H9 (cell line): Measurements from ENCODE around the gene MTCL1. TPM values are rescaled to one million over a fixed set of nuclear protein-coding genes. Genes with fewer than 3 reads are reported as not detected.

ENCODE experiments used
- DNase-seq: peaks from one replicate; pipeline ENCODE4 v3.0.0-alpha.2; 2017
- H2AFZ ChIP-seq: one replicate; pipeline ENCODE4 v1.6.1; 2013; ENCODE audit warnings: mild to moderate bottlenecking, low read length, control low read depth, moderate library complexity
- H2AK5ac ChIP-seq: 2 replicates; pipeline ENCODE4 v1.6.1; 2013; ENCODE audit warnings: low read length, control low read depth, mixed read lengths; ENCODE audit not compliant: insufficient read length
- H2BK120ac ChIP-seq: one replicate; pipeline ENCODE4 v1.6.1; 2013; ENCODE audit warnings: low read depth, mild to moderate bottlenecking, low read length, control low read depth, inconsistent platforms; ENCODE audit not compliant: poor library complexity, severe bottlenecking
- H2BK12ac ChIP-seq: 2 replicates; pipeline ENCODE4 v1.6.1; 2013; ENCODE audit warnings: low read length, control low read depth, mixed read lengths, low read depth; ENCODE audit not compliant: insufficient read length
- H2BK15ac ChIP-seq: 2 replicates; pipeline ENCODE4 v1.6.1; 2013; ENCODE audit warnings: low read depth, low read length, control low read depth
- H2BK20ac ChIP-seq: one replicate; pipeline ENCODE4 v1.6.1; 2013; ENCODE audit warnings: low read depth, mild to moderate bottlenecking, low read length, control low read depth, inconsistent platforms; ENCODE audit not compliant: poor library complexity, severe bottlenecking
- H2BK5ac ChIP-seq: 2 replicates; pipeline ENCODE4 v1.6.1; 2013; ENCODE audit warnings: low read length, control low read depth, mixed read lengths; ENCODE audit not compliant: insufficient read length
- H3K14ac ChIP-seq: 2 replicates; pipeline ENCODE4 v1.6.1; 2013; ENCODE audit warnings: low read length, control low read depth; ENCODE audit not compliant: insufficient read depth
- H3K18ac ChIP-seq: 2 replicates; pipeline ENCODE4 v1.6.1; 2013; ENCODE audit warnings: low read depth, mild to moderate bottlenecking, mixed read lengths, low read length, control low read depth; ENCODE audit not compliant: insufficient read length
- H3K23ac ChIP-seq: 2 replicates; pipeline ENCODE4 v1.6.1; 2013; ENCODE audit warnings: low read length, control low read depth, mixed read lengths, low read depth; ENCODE audit not compliant: insufficient read length
- H3K23me2 ChIP-seq: 2 replicates; pipeline ENCODE4 v1.6.1; 2013; ENCODE audit warnings: low read depth, mild to moderate bottlenecking, mixed read lengths, low read length, control low read depth; ENCODE audit not compliant: insufficient read length, poor library complexity, severe bottlenecking
- H3K27ac ChIP-seq: 2 replicates; pipeline ENCODE4 v1.5.1; 2013; ENCODE audit warnings: low read length, control low read depth, mixed read lengths, low read depth; ENCODE audit not compliant: insufficient read length
- H3K27me3 ChIP-seq: 2 replicates; pipeline ENCODE4 v1.6.1; 2013; ENCODE audit warnings: low read length, control low read depth, inconsistent platforms; ENCODE audit not compliant: insufficient read depth
- H3K4ac ChIP-seq: 2 replicates; pipeline ENCODE4 v1.6.1; 2013; ENCODE audit warnings: low read depth, mild to moderate bottlenecking, control low read depth, inconsistent platforms, low read length, moderate library complexity
- H3K4me1 ChIP-seq: 2 replicates; pipeline ENCODE4 v1.6.1; 2013; ENCODE audit warnings: low read length, control low read depth, inconsistent platforms; ENCODE audit not compliant: insufficient read depth
- H3K4me2 ChIP-seq: 2 replicates; pipeline ENCODE4 v1.6.1; 2013; ENCODE audit warnings: low read length, control low read depth, mixed read lengths; ENCODE audit not compliant: insufficient read length, insufficient read depth
- H3K56ac ChIP-seq: 2 replicates; pipeline ENCODE4 v1.6.1; 2013; ENCODE audit warnings: low read depth, mild to moderate bottlenecking, mixed read lengths, low read length, control low read depth; ENCODE audit not compliant: insufficient read length
- H3K79me1 ChIP-seq: 2 replicates; pipeline ENCODE4 v1.6.1; 2013; ENCODE audit warnings: low read depth, mild to moderate bottlenecking, moderate library complexity, low read length, control low read depth, inconsistent platforms; ENCODE audit not compliant: insufficient read depth, poor library complexity, severe bottlenecking
- H3K79me2 ChIP-seq: 2 replicates; pipeline ENCODE4 v1.6.1; 2013; ENCODE audit warnings: low read length, control low read depth, inconsistent platforms; ENCODE audit not compliant: insufficient read depth
- H3K9ac ChIP-seq: 2 replicates; pipeline ENCODE4 v1.6.1; 2013; ENCODE audit warnings: low read length, control low read depth, mixed read lengths; ENCODE audit not compliant: insufficient read length; ENCODE audit errors: extremely low read depth
- H3K9me3 ChIP-seq: one replicate; pipeline ENCODE4 v1.6.1; 2013; ENCODE audit warnings: low read depth, low read length, inconsistent platforms; ENCODE audit not compliant: control insufficient read depth
- H3T11ph ChIP-seq: one replicate; pipeline ENCODE4 v1.6.1; 2013; ENCODE audit warnings: mild to moderate bottlenecking, low read length, control low read depth, inconsistent platforms
- H4K20me1 ChIP-seq: one replicate; pipeline ENCODE4 v1.6.1; 2013; ENCODE audit not compliant: control insufficient read depth, insufficient read length, insufficient read depth
- H4K5ac ChIP-seq: 2 replicates; pipeline ENCODE4 v1.6.1; 2013; ENCODE audit warnings: low read depth, mild to moderate bottlenecking, mixed read lengths, low read length, control low read depth; ENCODE audit not compliant: insufficient read length
- H4K8ac ChIP-seq: replicated peaks from 2 replicates; pipeline ENCODE4 v1.6.1; 2013; ENCODE audit warnings: low read length, control low read depth, mixed read lengths, low read depth; ENCODE audit not compliant: insufficient read length
- H4K91ac ChIP-seq: 2 replicates; pipeline ENCODE4 v1.6.1; 2013; ENCODE audit warnings: low read depth, mild to moderate bottlenecking, moderate library complexity, mixed read lengths, low read length, control low read depth; ENCODE audit not compliant: insufficient read length
- H3K27ac Mint-ChIP-seq, 3 experiments: 2 replicates in 2 of 3; 3 replicates in 1 of 3; pipeline ENCODE4 v1.8.0; 2020 to 2021; ENCODE audit warnings: mixed read lengths in 3 of 3, mild to moderate bottlenecking in 1 of 3, moderate library complexity in 1 of 3
- H3K27me3 Mint-ChIP-seq: 2 replicates; pipeline ENCODE4 v1.8.0; 2021; ENCODE audit warnings: low read depth, mild to moderate bottlenecking, moderate library complexity, mixed read lengths
- H3K36me3 Mint-ChIP-seq, 3 experiments: 2 replicates in 2 of 3; 3 replicates in 1 of 3; pipeline ENCODE4 v1.8.0; 2020 to 2021; ENCODE audit warnings: low read depth in 3 of 3, mixed read lengths in 3 of 3; ENCODE audit not compliant: insufficient read depth in 1 of 3
- H3K4me1 Mint-ChIP-seq, 2 experiments: 2 replicates each; pipeline ENCODE4 v1.8.0; 2020; ENCODE audit warnings: mixed read lengths in 2 of 2
- H3K4me3 Mint-ChIP-seq, 2 experiments: 2 replicates in 1 of 2; 3 replicates in 1 of 2; pipeline ENCODE4 v1.8.0; 2020 to 2021; ENCODE audit warnings: mild to moderate bottlenecking in 2 of 2, mixed read lengths in 2 of 2, moderate library complexity in 1 of 2
- H3K9me3 Mint-ChIP-seq, 2 experiments: 2 replicates in 1 of 2; 3 replicates in 1 of 2; pipeline ENCODE4 v1.8.0; 2020; ENCODE audit warnings: mild to moderate bottlenecking in 2 of 2, mixed read lengths in 2 of 2, moderate library complexity in 1 of 2
- CTCF ChIP-seq: fragments of 200-600 bp; sonication (generic); conservative IDR thresholded peaks from 3 replicates; pipeline ENCODE4 v1.8.0; 2021; ENCODE audit warnings: antibody characterized with exemption, mild to moderate bottlenecking
- WGBS: extraction: QIAGEN DNeasy Blood & Tissue Kit; methylation state at CpG from one replicate; pipeline ENCODE4 v1.1.7; 2013; ENCODE audit warnings: missing lambda C conversion rate, low lambda C conversion rate, mixed read lengths; ENCODE audit not compliant: insufficient read length; ENCODE audit errors: extremely low coverage; 5-methylcytosine and 5-hydroxymethylcytosine counted together
- total RNA-seq: library from RNA; stranded (reverse); gene quantifications from 2 replicates; pipeline ENCODE4 v1.2.1, GENCODE V29; 2021

The MTCL1 gene
- total RNA-seq, 1 experiment from 2014 or later = 50.7 TPM

DNA sequence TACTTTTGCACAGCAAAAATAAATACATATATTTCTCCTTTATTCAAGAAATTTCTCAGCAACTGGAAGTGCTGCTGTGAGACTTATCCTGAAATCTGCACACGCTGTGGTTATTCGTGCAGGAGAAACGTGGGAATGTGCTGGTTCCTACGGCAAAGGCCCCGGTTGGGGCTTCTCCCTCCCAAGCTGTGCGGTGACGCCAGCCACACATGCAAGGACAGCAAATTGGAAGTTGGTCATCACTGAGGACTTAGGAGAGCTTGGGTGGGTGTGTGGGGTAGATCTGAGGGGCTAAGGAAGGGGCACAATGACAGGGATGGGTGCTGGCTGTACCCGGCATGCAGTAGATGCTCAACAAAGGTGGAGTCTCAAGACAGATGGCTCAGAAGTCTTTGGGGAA, 16.5 kb upstream of the MTCL1 start:
- no peak for DNase-seq
- Mint-ChIP-seq H3K4me3 (no peak overlapping the region), H3K36me3 (no peaks in the 10 kb centered on the region), H3K9me3 (no peaks in the 10 kb centered on the region), H3K27ac (no peak overlapping the region), H3K27me3 (no peaks in the 10 kb centered on the region), H3K4me1 (peaks cover 41 to 44% of the 10 kb centered on the region in 2 experiments)
- H2AK5ac ChIP-seq = no peak overlapping the region
- no peaks in the 10 kb centered on the region for H3K79me2 ChIP-seq
- no peak overlapping the region for H2BK15ac ChIP-seq
- H4K20me1 ChIP-seq = no peaks in the 10 kb centered on the region
- H4K8ac ChIP-seq = no peak overlapping the region
- H2BK5ac ChIP-seq = no peak overlapping the region
- H3K23ac ChIP-seq = no peak overlapping the region
- no peak overlapping the region for H2BK120ac ChIP-seq
- H3K56ac ChIP-seq = no peak overlapping the region
- H3K27me3 ChIP-seq = no peaks in the 10 kb centered on the region
- no peaks in the 10 kb centered on the region for H3K79me1 ChIP-seq
- no CpG with 5 or more reads among the region's 8 CpGs for WGBS
- H3K18ac ChIP-seq = no peak overlapping the region
- H2BK12ac ChIP-seq = no peak overlapping the region
- no peak for TF ChIP-seq CTCF
- no peak overlapping the region for H2AFZ ChIP-seq
- no peak overlapping the region for H3K9ac ChIP-seq
- no peak overlapping the region for H3K4me2 ChIP-seq
- H3K4me1 ChIP-seq = peaks cover 10% of the 10 kb centered on the region; the same call in 1 of the 2 replicates
- no peak overlapping the region for H4K91ac ChIP-seq
- no peaks in the 10 kb centered on the region for H3K23me2 ChIP-seq
- H2BK20ac ChIP-seq = no peak overlapping the region
- no peak overlapping the region for H3K14ac ChIP-seq
- no peak overlapping the region for H3K27ac ChIP-seq
- no peaks in the 10 kb centered on the region for H3K9me3 ChIP-seq
- no peak overlapping the region for H4K5ac ChIP-seq
- no peak overlapping the region for H3T11ph ChIP-seq
- H3K4ac ChIP-seq = no peak overlapping the region
